Gastroesophageal sphincter (tissue), 3 donors: ENCODE results near the gene ITGBL1.

Source experiments
- EP300 ChIP-seq: sonication (generic); formaldehyde crosslinking; IDR thresholded peaks from one replicate; pipeline ENCODE4 v1.6.1; 2017; ENCODE audit warnings: antibody characterized with exemption, mild to moderate bottlenecking
- POLR2A ChIP-seq, 2 donors: fragments of 450-650 bp; IDR thresholded peaks; one replicate each; pipeline ENCODE4 v1.6.1; 2017; ENCODE audit warnings: antibody characterized with exemption in 2 of 2, mild to moderate bottlenecking in 2 of 2, moderate library complexity in 1 of 2
- TF ChIP-seq, protein P1 (sequence below), 4 experiments: fragments of 200-600 bp in 2 of 4; fragments of 450-650 bp in 2 of 4; sonication (generic) in 1 of 4; IDR thresholded peaks; one replicate each; pipeline ENCODE4 v1.5.1; 2017 to 2019; ENCODE audit warnings: antibody characterized with exemption in 4 of 4, mild to moderate bottlenecking in 2 of 4, moderate library complexity in 2 of 4

DNA sequence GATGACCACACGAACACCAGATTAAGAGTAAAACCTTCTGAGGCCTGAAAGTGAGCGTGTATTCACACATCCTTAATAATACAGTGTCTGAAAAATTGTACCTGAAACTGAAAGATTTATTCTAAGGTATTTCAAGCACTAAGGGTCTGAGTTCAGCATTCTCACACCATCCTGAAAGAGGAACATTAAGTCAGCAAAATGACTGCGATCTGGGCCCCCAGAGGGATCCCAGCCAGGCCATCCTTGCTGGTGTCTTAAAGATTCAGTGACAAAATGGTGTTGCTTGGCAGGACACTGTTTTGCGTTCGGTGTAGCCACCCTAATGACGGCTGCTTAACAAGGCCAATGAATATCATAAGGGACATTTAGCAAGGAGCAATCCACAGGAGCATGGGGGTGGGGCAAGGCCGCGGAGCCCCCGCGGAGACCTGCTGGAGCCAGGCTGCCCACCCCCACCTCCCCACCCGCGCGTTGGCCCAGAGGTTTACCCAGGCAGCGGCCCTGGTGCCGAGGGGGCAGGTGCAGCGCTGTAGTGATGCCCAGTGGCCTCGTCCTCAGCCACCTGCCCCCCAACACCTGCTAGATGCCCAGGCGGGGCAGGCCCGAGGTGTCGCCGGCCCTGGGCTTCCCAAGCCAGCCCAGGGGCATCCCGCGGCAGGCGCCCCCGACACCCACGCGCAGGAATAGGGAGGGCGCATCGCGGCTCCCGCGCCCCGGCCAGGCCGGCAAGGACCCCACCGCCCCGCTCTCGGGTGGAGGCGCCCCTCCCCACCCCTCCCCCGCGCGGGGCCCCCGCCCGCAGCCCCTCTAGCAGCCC, 36.9 kb upstream of the ITGBL1 start:
- TF ChIP-seq, protein P1, sequence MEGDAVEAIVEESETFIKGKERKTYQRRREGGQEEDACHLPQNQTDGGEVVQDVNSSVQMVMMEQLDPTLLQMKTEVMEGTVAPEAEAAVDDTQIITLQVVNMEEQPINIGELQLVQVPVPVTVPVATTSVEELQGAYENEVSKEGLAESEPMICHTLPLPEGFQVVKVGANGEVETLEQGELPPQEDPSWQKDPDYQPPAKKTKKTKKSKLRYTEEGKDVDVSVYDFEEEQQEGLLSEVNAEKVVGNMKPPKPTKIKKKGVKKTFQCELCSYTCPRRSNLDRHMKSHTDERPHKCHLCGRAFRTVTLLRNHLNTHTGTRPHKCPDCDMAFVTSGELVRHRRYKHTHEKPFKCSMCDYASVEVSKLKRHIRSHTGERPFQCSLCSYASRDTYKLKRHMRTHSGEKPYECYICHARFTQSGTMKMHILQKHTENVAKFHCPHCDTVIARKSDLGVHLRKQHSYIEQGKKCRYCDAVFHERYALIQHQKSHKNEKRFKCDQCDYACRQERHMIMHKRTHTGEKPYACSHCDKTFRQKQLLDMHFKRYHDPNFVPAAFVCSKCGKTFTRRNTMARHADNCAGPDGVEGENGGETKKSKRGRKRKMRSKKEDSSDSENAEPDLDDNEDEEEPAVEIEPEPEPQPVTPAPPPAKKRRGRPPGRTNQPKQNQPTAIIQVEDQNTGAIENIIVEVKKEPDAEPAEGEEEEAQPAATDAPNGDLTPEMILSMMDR (IDR thresholded peaks at IDR 0.05): no peak
- TF ChIP-seq POLR2A (IDR thresholded peaks at IDR 0.05) (no peak), EP300 (no peak)
